DMS153 (cell line): ENCODE results near the gene CRACDL.

Source experiments
- DNase-seq: peaks from one replicate; lab custom pipeline; 2025; lab: John Stamatoyannopoulos, UW

The CRACDL gene

GRCh38 chr2:98823196-98824170, 112.5 kb downstream of the CRACDL start:
- no peak for DNase-seq

- DNase-seq, result no peak
These were observed 113.5 kb downstream of the CRACDL start for GRCh38 chr2:98822301-98823164.

- DNase-seq, result no peak
These were observed 114.3 kb downstream of the CRACDL start for GRCh38 chr2:98821629-98822135.

- no peak for DNase-seq
These were observed 116.7 kb downstream of the CRACDL start for GRCh38 chr2:98819231-98819766.

- no peak for DNase-seq
These were observed 117.9 kb downstream of the CRACDL start for GRCh38 chr2:98818164-98818563.

GRCh38 chr2:98816281-98816680, 119.7 kb downstream of the CRACDL start:
- DNase-seq, result no peak

GRCh38 chr2:98815795-98816194, 120.2 kb downstream of the CRACDL start:
- no peak for DNase-seq

GRCh38 chr2:98811766-98812165, 124.3 kb downstream of the CRACDL start:
- DNase-seq, result no peak

GRCh38 chr2:98810588-98810928, 125.5 kb downstream of the CRACDL start:
- DNase-seq, result no peak

- no peak for DNase-seq
These were observed 126.0 kb downstream of the CRACDL start for GRCh38 chr2:98809878-98810587.

- no peak for DNase-seq
These were observed 126.9 kb downstream of the CRACDL start for GRCh38 chr2:98809116-98809515.

- DNase-seq, result no peak
These were observed 127.5 kb downstream of the CRACDL start for GRCh38 chr2:98808546-98808945.

GRCh38 chr2:98807929-98808328, 128.1 kb downstream of the CRACDL start:
- no peak for DNase-seq

- no peak for DNase-seq
These were observed 128.8 kb downstream of the CRACDL start for GRCh38 chr2:98807221-98807620.

- DNase-seq, result no peak
These were observed 129.8 kb downstream of the CRACDL start for GRCh38 chr2:98806236-98806697.

- no peak for DNase-seq
These were observed 130.4 kb downstream of the CRACDL start for GRCh38 chr2:98805412-98806171.

GRCh38 chr2:98804736-98805135, 131.3 kb downstream of the CRACDL start:
- no peak for DNase-seq

- DNase-seq, result no peak
These were observed 131.8 kb downstream of the CRACDL start for GRCh38 chr2:98804265-98804650.

- no peak for DNase-seq
These were observed 132.4 kb downstream of the CRACDL start for GRCh38 chr2:98803405-98804264.

- no peak for DNase-seq
These were observed 133.7 kb downstream of the CRACDL start for GRCh38 chr2:98802344-98802743.
